Ovary (tissue), 9 donors: ENCODE measurements around the gene HUNK. TPM values are rescaled to one million over a fixed set of nuclear protein-coding genes. Genes with fewer than 3 reads are reported as not detected.

ENCODE experiments used
- DNase-seq, 5 donors: peaks; one replicate each; pipeline ENCODE4 v3.0.0-alpha.2; 2019 to 2020
- H3K27ac ChIP-seq, 2 donors: fragments of 200-600 bp; one replicate each; pipeline versions ENCODE4 v1.5.1 to v1.8.0; 2019 to 2022
- H3K27me3 ChIP-seq: fragments of 200-600 bp; one replicate; pipeline ENCODE4 v1.8.0; 2022
- H3K36me3 ChIP-seq: fragments of 200-600 bp; sonication (generic); one replicate; pipeline ENCODE4 v1.5.1; 2019
- H3K4me1 ChIP-seq: one replicate; pipeline ENCODE4 v1.8.1; 2013; ENCODE audit warnings: mild to moderate bottlenecking, moderate library complexity; ENCODE audit not compliant: insufficient read depth
- H3K4me3 ChIP-seq: fragments of 200-600 bp; sonication (generic); one replicate; pipeline ENCODE4 v1.5.1; 2017
- H3K9me3 ChIP-seq, 2 donors: fragments of 200-600 bp in 1 of 2; sonication (generic) in 1 of 2; one replicate each; pipeline versions ENCODE4 v1.5.1 to v1.8.1; 2013 to 2019; ENCODE audit warnings: mild to moderate bottlenecking in 1 of 2, moderate library complexity in 1 of 2
- EP300 ChIP-seq: sonication (generic); formaldehyde crosslinking; IDR thresholded peaks from one replicate; pipeline ENCODE4 v1.6.1; 2017; ENCODE audit warnings: antibody characterized with exemption
- POLR2A ChIP-seq: fragments of 450-650 bp; IDR thresholded peaks from one replicate; pipeline ENCODE4 v1.6.1; 2017; ENCODE audit warnings: antibody characterized with exemption, mild to moderate bottlenecking, moderate library complexity
- WGBS, 3 donors: extraction: QIAGEN DNeasy Blood & Tissue Kit in 1 of 3; methylation state at CpG; one replicate each; pipeline versions ENCODE4 v1.1.5 to v1.1.7; 2013 to 2017; 5-methylcytosine and 5-hydroxymethylcytosine counted together
- intact Hi-C, 4 donors: fragments of 100-400 bp; cut with DNase I; formaldehyde crosslinking; loops; one replicate each; pipeline versions ENCODE4 v1.11.0 to v1.15.1; 2022 to 2023
- polyA plus RNA-seq, 2 donors: library from polyadenylated mRNA; stranded (reverse); fragments of 200-250 nt in 1 of 2; fragments of 350-450 nt in 1 of 2; fragmentation: Illumina TruSeq in 1 of 2; extraction: RNeasy Lipid Tissue Mini Kit (QIAGEN cat#74804) in 1 of 2; gene quantifications; one replicate each; pipeline ENCODE4 v1.2.3, GENCODE V29; 2013 to 2014
- total RNA-seq, 7 donors: library from RNA; depleted of rRNA in 2 of 7; stranded (reverse); fragments of >200 nt in 2 of 7; fragmentation: NEBNext Ultra II Directional in 3 of 7; extraction: Animal tissue kit (Norgen Biotek cat#: 25700) in 3 of 7; gene quantifications; one replicate each; pipeline versions ENCODE4 v1.1.0 to v1.2.4, GENCODE V29; 2016 to 2023
- TF ChIP-seq, protein P1 (sequence below), 3 donors: fragments of 450-650 bp in 2 of 3; fragments of 200-600 bp in 1 of 3; IDR thresholded peaks; one replicate each; pipeline versions ENCODE4 v1.5.1 to v1.8.0; 2016 to 2022; ENCODE audit warnings: antibody characterized with exemption in 3 of 3, mild to moderate bottlenecking in 1 of 3
- donor health status: DM: no; HTN: no; CAD: no; lungs with moderate emphysema.
- donor health status: DM: no; HTN: no; CAD: no.
- donor health status: Bipolar disorder and iron deficiency.
- donor health status: DM: yes; HTN: yes; CAD: no.
- donor health status: DM: no; HTN: no; CAD: no.
- donor health status: DM: yes; HTN: yes; CAD: no.

Gene HUNK
- total and polyA plus RNA-seq, 9 donors: under 0.01 to 4.9 (median 1.6) TPM

DNA sequence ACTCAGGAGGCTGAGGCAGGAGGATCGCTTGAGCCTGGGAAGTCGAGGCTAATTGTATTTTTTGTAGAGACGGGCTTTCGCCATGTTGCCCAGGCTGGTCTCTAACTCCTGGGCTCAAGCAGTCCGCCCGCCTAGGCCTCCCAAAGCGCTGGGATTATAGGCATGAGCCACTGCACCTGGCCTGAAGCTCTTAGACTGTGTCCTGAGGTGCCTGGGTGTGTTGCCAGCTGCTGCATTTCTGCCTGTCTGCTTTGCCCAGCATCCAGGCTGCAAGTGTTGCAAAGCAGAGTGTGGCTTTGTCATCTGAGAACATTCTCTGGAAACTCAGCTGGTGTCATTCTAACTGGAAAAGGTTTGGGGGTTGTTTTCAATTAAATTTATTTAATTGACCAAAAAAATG, 105.0 kb downstream of the HUNK start:
- WGBS, 3 donors: 96 to 100% (median 98%) methylated on average over 7 of the region's 7 CpGs
- intact Hi-C loops: no loop called here
- H3K36me3 ChIP-seq: no peaks in the 10 kb centered on the region
- no peak for DNase-seq
- no peak overlapping the region for H3K4me3 ChIP-seq
- no peak for TF ChIP-seq POLR2A
- TF ChIP-seq EP300: no peak
- TF ChIP-seq, protein P1, sequence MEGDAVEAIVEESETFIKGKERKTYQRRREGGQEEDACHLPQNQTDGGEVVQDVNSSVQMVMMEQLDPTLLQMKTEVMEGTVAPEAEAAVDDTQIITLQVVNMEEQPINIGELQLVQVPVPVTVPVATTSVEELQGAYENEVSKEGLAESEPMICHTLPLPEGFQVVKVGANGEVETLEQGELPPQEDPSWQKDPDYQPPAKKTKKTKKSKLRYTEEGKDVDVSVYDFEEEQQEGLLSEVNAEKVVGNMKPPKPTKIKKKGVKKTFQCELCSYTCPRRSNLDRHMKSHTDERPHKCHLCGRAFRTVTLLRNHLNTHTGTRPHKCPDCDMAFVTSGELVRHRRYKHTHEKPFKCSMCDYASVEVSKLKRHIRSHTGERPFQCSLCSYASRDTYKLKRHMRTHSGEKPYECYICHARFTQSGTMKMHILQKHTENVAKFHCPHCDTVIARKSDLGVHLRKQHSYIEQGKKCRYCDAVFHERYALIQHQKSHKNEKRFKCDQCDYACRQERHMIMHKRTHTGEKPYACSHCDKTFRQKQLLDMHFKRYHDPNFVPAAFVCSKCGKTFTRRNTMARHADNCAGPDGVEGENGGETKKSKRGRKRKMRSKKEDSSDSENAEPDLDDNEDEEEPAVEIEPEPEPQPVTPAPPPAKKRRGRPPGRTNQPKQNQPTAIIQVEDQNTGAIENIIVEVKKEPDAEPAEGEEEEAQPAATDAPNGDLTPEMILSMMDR (IDR thresholded peaks at IDR 0.05): no peak
- no peaks in the 10 kb centered on the region for H3K27me3 ChIP-seq
- H3K4me1 ChIP-seq: no peaks in the 10 kb centered on the region
- H3K9me3 ChIP-seq: peaks cover 0 to under 1% of the 10 kb centered on the region in 2 donors
- H3K27ac ChIP-seq: no peak overlapping the region

DNA sequence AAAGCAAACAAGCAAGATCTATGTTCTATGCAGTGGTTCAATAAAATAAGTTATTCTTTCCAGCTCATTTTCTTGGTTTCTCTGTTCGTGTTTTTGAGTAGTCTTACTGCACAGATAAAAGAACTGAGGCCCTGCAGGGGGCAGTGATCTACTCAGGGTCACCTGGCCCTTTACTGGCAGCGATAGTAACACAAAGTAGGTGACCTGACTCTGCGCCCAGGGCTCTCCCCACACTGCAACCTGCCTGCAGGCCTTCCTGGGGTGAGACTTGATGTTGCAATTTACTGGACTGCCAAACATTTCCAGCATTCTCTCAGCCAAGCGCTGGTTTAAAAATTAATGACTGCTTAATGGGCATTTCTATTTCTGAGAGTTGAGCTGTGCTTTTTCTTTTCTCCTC, 110.3 kb downstream of the HUNK start:
- WGBS, 3 donors: 87 to 89% (median 88%) methylated on average over 4 of the region's 4 CpGs
- intact Hi-C loops: no loop called here
- Histone ChIP-seq H3K36me3 (no peaks in the 10 kb centered on the region), H3K4me1 (no peaks in the 10 kb centered on the region), H3K4me3 (no peak overlapping the region), H3K27ac (no peak overlapping the region), H3K27me3 (no peaks in the 10 kb centered on the region), H3K9me3 (no peaks in the 10 kb centered on the region)
- TF ChIP-seq POLR2A: no peak
- TF ChIP-seq, protein P1 (IDR thresholded peaks at IDR 0.05): no peak
- no peak for TF ChIP-seq EP300
- DNase-seq: no peak

DNA sequence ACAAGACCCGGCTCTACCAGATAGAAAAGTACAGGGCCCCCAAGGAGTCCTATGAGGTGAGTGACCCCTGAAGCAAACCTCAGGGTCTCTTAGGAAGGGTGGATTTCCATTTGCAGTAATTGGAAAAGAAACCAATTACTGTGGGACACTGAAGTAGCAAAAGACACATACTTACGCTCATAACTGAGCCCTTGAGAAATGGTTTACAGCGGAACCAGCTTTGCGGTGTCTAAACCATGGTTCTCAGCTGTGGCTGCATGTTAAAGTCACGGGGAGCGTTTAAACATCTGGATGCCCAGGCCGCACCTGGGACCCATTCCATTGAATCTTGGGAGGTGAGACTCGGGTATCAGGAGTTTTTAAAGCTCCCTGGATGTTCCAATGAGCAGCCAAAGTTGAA, 110.7 kb downstream of the HUNK start:
- Histone ChIP-seq H3K27me3 (no peaks in the 10 kb centered on the region), H3K36me3 (no peaks in the 10 kb centered on the region), H3K27ac (no peak overlapping the region), H3K9me3 (no peaks in the 10 kb centered on the region), H3K4me3 (no peak overlapping the region), H3K4me1 (no peaks in the 10 kb centered on the region)
- DNase-seq: no peak
- TF ChIP-seq, protein P1 (IDR thresholded peaks at IDR 0.05): no peak
- TF ChIP-seq POLR2A: no peak
- intact Hi-C loops: no loop called here
- WGBS, 3 donors: 94 to 95% (median 94%) methylated on average over 8 of the region's 8 CpGs

DNA sequence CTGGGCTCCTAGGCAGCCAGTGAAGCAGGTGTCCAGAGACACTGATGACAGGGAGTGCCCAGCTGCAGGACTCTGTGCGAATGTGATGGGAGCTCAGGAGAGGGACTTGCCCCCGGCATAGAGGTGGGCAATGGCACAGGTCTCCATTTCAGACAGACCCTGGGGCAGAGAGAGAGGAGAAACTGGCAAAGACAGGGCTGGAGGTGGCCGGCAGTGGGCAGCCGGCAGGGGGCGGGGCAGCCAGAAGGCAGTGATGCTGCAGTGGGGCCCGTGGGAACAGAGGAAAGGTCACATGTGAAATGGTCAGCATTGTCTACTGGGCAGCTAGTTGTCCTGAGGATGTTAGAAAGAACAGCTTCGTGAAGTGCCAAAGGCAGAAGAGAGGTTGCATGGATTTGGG, 112.6 kb downstream of the HUNK start:
- no peak for DNase-seq

More for the DNA sequence above, 112.6 kb downstream of the HUNK start:
- no peak overlapping the region for H3K4me3 ChIP-seq
- no peaks in the 10 kb centered on the region for H3K4me1 ChIP-seq
- no peak overlapping the region for H3K27ac ChIP-seq
- intact Hi-C loops: no loop called here
- H3K27me3 ChIP-seq: no peaks in the 10 kb centered on the region
- 84 to 87% (median 85%) methylated on average over 7 of the region's 7 CpGs for WGBS, 3 donors
- no peaks in the 10 kb centered on the region for H3K36me3 ChIP-seq
- no peaks in the 10 kb centered on the region for H3K9me3 ChIP-seq
- no peak for TF ChIP-seq POLR2A
- no peak for TF ChIP-seq EP300
- TF ChIP-seq, protein P1 (IDR thresholded peaks at IDR 0.05): no peak
